ENCODE data around the gene SIPA1L3.
"Not testable (repeated sequence)": the region's sequence is repeated elsewhere in the genome, so short reads cannot be mapped to it uniquely, and the experiment has no call there.

DNA sequence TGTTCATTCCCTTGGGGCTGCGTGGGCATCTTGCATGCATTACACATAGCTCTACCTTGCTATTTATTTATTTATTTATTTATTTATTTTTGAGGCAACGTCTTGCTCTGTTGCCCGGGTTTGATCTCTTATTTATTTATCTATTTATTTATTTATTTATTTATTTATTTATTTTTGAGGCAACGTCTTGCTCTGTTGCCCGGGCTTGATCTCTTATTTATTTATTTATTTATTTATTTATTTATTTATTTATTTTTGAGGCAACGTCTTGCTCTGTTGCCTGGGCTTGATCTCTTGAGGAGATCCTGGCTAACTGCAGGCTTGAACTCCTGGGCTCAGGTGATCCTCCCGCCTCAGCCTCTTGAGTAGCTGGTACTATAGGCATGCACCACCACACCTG lies 158.8 kb downstream of the SIPA1L3 start:
- TF ChIP-seq POLR2A, CTCF (IDR thresholded peaks at IDR 0.05): not testable (repeated sequence)
